GM18909 (cell line): ENCODE measurements around the gene MMP7.

Experiments used
- ATAC-seq: cut with Tn5 transposase; IDR thresholded peaks from one replicate; pipeline ENCODE4 v1.9.1; 2021; ENCODE audit warnings: mild to moderate bottlenecking; ENCODE audit not compliant: unreplicated experiment, poor library complexity

The MMP7 gene

DNA sequence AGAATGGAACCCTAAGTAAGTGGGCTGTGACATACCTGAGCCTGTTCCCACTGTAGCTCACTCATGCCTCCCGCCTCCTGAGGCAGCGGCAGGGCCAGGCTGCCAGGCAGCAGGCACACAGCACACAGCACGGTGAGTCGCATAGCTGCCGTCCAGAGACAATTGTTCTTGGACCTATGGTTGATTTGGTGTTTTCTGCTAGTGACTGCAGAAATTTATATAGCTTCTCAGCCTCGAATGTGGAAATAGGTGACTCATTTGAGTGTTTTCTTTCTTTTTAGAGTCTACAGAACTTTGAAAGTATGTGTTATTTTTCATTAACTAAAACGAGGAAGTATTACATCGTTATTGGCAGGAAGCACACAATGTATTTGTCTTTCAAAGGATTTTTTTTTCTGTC is at the start of gene MMP7:
Gene MMP7 (minus strand): TSS at position 190 of the 400 bp plus-strand sequence. CDS start 47 bp downstream, at position 143.
- ATAC-seq: peak; percentile 55

DNA sequence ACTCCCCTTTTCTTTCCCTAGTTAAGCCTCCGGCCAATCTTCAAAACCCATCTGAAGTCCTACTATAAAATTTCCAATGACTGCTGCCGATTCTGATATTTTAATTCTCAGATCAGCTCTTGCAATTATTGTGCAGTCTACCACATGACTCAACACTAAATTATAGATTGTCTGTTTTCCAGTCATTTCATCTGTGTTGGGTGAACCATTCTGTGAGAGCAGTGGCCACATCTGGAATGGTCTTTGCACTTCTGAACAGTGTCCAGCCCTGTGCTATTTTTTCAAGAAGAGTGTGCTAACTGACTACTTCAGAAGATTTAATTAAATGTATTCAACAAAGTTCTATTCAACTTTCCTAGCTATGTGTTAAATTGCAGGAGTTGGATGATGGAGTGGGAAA is 47.2 kb upstream of the MMP7 start:
- ATAC-seq: peak; percentile 7

DNA sequence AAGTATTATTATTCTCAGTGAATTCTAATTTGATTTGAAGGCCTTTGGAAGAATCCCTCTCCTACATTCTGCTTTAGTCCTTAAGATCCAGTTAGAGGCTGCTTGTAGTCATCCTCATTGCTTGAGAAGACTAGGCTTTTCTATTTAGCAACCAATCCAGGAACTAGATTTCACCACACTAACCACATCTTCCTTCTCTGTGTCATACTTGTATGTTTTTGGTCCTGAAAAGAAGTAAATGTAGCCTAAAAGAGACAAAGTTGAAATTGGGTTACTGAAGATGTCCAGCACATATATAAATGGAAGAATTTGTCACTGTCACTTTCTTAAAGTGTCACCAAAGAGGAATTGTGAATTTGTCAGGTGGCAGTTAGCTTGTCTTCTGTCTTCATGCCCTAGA is 46.6 kb upstream of the MMP7 start:
- ATAC-seq: peak; percentile 74

DNA sequence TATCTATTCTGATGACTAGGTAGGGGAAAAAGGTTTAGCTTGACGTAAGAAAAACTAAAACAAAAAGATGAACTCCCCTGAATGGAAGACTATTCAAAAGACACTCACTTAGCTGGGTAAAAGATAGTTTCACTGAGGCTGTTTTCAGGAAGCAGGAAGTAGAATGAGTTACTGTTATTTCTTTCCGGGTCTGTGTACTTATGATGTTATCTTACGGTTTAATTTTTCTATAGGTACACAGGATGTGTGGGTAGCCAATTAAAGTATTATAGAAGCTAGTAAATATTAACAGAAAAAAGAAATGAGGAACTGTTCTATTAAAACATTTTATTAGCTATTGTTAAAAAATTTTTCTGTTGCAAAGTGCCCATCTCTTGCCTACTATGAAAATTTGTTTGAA is 45.8 kb upstream of the MMP7 start:
- no peak for ATAC-seq

GRCh38 chr11:102575012-102575411 is 44.5 kb upstream of the MMP7 start:
- no peak for ATAC-seq

DNA sequence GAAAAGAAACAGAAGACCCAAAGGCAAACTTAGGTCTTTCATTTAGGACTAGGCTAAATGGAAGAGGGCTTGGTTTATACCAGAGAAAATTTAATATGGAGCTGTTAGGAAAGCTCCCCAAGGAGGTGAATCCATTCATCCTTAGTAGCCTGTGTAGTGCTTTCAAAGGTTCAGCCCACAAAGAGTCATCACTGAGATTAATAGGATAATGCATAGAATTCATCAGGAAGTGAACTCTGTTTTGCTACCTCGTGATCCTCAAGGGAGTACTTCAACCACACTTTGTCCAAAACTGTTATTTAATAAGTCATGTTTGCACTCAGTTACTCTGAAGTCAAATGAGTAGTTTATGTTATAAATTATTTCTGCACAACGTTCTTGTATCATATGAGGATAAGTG is 43.3 kb upstream of the MMP7 start:
- ATAC-seq: no peak

DNA sequence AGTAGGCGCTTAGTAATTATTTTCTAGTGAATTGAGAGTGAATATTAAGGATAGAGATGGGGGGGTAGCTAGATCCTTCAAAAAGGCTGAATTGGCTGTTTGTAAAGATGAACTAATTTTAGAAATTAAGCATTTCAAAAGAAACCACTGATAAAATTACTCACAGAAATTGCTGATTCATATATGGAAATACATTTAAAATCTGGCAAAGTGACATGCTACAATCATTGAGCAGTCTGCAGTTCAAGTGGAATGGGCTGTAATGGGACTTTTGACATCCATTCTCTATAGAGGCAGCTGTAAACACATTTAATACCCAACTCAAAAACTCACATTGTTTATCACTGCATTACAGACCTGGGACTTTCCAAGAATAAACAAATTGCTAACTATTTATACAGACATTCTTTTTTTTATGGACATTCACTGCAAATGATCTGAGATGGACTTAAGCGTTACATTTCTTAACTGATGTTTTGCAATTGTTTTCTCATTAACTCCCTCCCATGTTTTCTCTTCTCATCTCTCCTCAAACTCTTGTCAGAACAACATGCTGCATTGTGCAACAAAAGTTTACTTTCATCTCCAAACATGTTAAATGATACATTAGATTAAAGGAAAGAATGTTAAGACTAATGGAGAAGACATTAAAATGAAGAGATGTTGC is 42.1 kb upstream of the MMP7 start:
- no peak for ATAC-seq

DNA sequence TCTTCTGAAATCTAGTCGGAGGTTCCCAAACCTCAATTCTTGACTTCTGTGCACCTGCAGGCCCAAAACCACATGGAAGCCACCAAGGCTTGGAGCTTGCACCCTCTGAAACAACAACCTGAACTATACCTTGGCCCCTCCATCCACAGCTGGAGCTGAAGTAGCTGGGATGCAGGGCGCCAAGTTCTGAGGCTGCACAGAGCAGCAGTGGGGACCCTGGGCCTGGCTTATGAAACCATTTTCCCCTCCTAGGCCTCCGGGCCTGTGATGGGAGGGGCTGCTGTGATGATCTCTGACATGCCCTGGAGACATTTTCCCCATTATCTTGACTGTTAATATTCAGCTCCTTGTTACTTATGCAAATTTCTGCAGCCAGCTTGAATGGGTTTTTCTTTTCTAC is 38.3 kb upstream of the MMP7 start:
- no peak for ATAC-seq

GRCh38 chr11:102566112-102566511 is 35.6 kb upstream of the MMP7 start:
- ATAC-seq: no peak

GRCh38 chr11:102564110-102564509 is 33.6 kb upstream of the MMP7 start:
- peak; percentile 78 for ATAC-seq

DNA sequence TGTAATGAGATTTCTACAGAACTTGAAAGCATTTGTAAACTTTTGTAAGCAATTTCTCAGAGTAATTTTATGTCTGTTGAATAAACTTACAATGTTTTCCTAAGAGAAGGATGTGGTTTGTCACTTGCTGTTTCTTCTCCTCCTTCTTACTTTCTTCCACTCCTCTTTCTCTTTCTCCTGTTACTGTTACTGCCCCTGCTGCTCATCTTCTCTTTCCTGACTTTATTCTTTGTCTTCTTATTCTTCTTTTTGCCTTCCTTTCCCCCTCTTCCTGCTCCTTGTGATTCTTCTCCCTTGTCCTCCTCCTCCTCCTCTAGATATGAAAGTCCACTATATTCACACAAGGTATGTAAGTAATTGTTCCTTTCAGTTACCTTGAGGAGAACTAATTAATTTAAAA is 31.1 kb upstream of the MMP7 start:
- ATAC-seq: no peak

GRCh38 chr11:102560555-102561011 is 30.0 kb upstream of the MMP7 start:
- peak; percentile 82 for ATAC-seq

GRCh38 chr11:102559839-102560238 is 29.3 kb upstream of the MMP7 start:
- ATAC-seq: peak; percentile 45

- ATAC-seq: no peak
These were observed 24.5 kb upstream of the MMP7 start for GRCh38 chr11:102555091-102555490.

GRCh38 chr11:102553835-102554282 is 23.3 kb upstream of the MMP7 start:
- peak; percentile 82 for ATAC-seq

DNA sequence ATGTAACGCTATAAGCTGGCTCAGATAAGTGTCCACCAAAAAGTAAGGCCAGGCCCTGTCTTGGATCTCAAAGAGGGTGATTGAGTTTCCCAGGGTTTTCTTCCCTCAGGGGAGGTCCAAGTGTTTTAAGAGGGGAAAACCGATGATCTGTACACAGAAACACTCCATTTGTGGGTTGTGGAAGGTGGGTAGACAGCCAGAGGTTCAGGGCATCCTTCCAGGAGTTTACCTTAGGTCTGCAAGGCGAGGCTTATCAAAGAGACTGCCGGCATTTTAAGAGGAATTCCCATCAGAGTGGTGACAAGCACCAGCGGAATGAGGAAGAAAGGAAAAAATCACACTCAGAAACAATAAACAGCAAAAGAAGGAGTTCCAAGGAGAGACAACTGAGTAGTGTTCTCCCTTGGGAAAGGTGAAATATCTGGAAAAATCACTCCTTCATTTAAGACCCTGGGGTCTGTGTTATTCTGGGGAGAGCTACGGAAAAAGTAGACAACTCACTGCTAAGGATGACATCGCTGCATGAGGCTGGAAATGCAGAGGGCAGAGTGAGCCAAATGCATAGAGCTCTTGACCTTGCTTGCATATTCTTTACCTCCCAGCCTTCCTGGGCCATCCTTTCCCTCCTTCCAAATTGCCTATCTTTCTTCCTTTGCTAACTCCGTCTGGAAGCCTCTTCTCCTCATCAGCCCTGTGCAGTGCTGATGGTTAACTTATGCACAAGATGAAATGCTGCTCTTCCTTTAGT is 22.1 kb upstream of the MMP7 start:
- no peak for ATAC-seq

DNA sequence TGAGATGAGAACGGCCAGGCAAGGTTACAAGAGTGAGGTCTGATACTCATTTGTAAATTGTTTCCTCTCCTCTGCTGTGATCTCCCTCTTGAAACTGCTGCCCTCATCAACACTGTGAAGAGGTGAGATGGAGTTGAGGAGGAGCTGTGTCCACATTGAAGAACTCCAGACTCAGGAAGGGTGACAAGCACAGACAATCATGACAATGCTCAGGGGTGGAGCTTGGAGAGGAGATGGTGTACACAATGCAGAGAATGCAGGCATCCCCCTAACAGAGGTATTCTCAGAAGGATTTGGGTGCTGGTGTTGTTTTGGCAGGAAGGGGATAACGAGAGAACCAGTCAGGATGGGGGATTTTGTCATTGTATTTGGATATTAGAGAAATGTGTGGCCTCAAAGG is 21.5 kb upstream of the MMP7 start:
- ATAC-seq: no peak

GRCh38 chr11:102551169-102551781 is 20.7 kb upstream of the MMP7 start:
- ATAC-seq: no peak

DNA sequence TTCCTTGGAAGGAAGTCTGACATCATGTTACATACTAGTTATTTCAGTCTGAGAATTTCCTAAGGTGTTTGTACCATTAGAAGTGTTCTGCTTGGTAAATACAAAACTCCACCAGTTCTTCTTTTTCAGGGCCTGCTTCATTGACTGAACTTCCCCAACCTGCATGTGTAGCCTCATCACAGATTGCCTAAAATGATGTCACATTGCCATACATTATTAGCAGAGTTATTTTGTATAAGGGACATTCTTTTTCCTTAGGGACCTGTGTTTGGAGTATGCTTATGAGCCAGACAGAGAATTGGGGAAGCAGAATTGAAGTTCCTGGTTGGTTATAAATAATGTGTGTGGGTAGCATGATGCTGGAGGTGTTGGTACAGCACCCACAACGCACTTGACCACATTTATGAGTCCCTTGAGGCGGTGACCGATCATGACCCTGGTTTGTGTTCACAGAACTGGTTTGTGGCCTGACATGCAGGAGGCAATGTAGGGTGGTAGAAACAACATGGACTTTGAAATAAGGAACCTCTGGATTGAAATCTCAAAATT is 16.4 kb upstream of the MMP7 start:
- peak; percentile 88 for ATAC-seq

GRCh38 chr11:102546427-102546826 is 15.9 kb upstream of the MMP7 start:
- peak; percentile 67 for ATAC-seq

DNA sequence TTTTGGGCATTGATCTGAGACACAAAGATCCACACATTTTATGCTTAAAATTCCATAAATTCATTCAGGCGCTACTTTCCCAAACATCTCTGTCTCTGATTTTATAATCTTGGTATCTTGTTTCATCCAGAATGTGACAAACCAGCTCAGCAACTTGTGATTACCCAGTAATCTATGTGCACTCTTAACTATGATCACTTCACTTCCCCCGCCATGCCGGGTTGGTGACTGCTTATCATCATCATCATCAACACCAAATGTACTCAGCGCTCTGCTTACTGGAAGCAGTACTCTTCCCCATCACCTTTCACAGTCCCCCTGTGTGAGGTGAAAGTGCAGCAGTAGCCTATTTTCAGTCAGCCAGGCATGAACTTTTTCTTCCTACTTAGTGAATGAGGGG is 15.2 kb upstream of the MMP7 start:
- no peak for ATAC-seq
